Thoracic aorta (tissue), 2 donors: Measurements from ENCODE around the gene HOXD10. TPM values are rescaled to one million over a fixed set of nuclear protein-coding genes. Genes with fewer than 3 reads are reported as not detected.
A peak's percentile ranks its signal among the peaks of the same experiment; 100 is the strongest.

ENCODE experiments used
- ATAC-seq: fragments of 150-250 bp; one replicate; pipeline ENCODE4 v1.8.0; 2017; ENCODE audit warnings: low read depth; ENCODE audit not compliant: insufficient number of reproducible peaks, low FRiP score
- DNase-seq: peaks from one replicate; pipeline ENCODE4 v3.0.0-alpha.2; 2020; ENCODE audit warnings: low spot score
- H3K27ac ChIP-seq, 2 donors: fragments of 200-600 bp; sonication (generic); 1 replicate in 1 of 2; 2 replicates in 1 of 2; pipeline ENCODE4 v1.5.1; 2016; ENCODE audit warnings: mild to moderate bottlenecking in 2 of 2, moderate library complexity in 2 of 2
- H3K27me3 ChIP-seq: fragments of 200-600 bp; sonication (generic); replicated peaks from 2 replicates; pipeline ENCODE4 v1.6.0; 2016; ENCODE audit warnings: mild to moderate bottlenecking; ENCODE audit not compliant: insufficient read depth
- H3K36me3 ChIP-seq: fragments of 200-600 bp; sonication (generic); one replicate; pipeline ENCODE4 v1.5.1; 2016
- H3K4me1 ChIP-seq, 2 donors: fragments of 200-600 bp; sonication (generic); 1 replicate in 1 of 2; 2 replicates in 1 of 2; pipeline versions ENCODE4 v1.5.1 to v1.6.0; 2016; ENCODE audit warnings: low read depth in 2 of 2, mild to moderate bottlenecking in 1 of 2; ENCODE audit not compliant: control insufficient read depth in 1 of 2
- H3K4me3 ChIP-seq: fragments of 200-600 bp; sonication (generic); 2 replicates; pipeline ENCODE4 v1.5.1; 2016; ENCODE audit warnings: mild to moderate bottlenecking
- H3K9me3 ChIP-seq: fragments of 200-600 bp; sonication (generic); 2 replicates; pipeline ENCODE4 v1.5.1; 2016
- CTCF ChIP-seq: fragments of 200-600 bp; sonication (generic); IDR thresholded peaks from one replicate; pipeline ENCODE4 v1.5.1; 2019; ENCODE audit warnings: antibody characterized with exemption
- total RNA-seq, 2 donors: library from RNA; depleted of rRNA; stranded (reverse); fragments of >200 nt; gene quantifications; one replicate each; pipeline versions ENCODE4 v1.1.0 to v1.2.3, GENCODE V29; 2016

HOXD10 gene
- total RNA-seq, 2 donors from 2014 or later: not detected

GRCh38 chr2:176155356-176156044, 38.9 kb downstream of the HOXD10 start:
- H3K27ac ChIP-seq: no peak overlapping the region
- H3K27me3 ChIP-seq: no peaks in the 10 kb centered on the region
- H3K9me3 ChIP-seq: no peaks in the 10 kb centered on the region
- ATAC-seq (no peak), DNase-seq (no peak)
- TF ChIP-seq CTCF: no peak
- H3K36me3 ChIP-seq: peaks cover 9% of the 10 kb centered on the region
- peaks cover 3 to 13% of the 10 kb centered on the region in 2 donors for H3K4me1 ChIP-seq
- no peak overlapping the region for H3K4me3 ChIP-seq

GRCh38 chr2:176156301-176156806, 39.8 kb downstream of the HOXD10 start:
- no peak overlapping the region for H3K4me3 ChIP-seq
- H3K9me3 ChIP-seq: no peaks in the 10 kb centered on the region
- peaks cover 9% of the 10 kb centered on the region for H3K36me3 ChIP-seq
- no peak for ATAC-seq
- no peak overlapping the region for H3K27ac ChIP-seq
- no peak for TF ChIP-seq CTCF
- DNase-seq: no peak
- peaks cover 3 to 21% of the 10 kb centered on the region in 2 donors for H3K4me1 ChIP-seq
- H3K27me3 ChIP-seq: no peaks in the 10 kb centered on the region

- H3K36me3 ChIP-seq: peaks cover 9% of the 10 kb centered on the region
- H3K9me3 ChIP-seq: no peaks in the 10 kb centered on the region
- H3K27me3 ChIP-seq: no peaks in the 10 kb centered on the region
- peak within 1 kb of the TSS; percentile 12 for H3K4me3 ChIP-seq
- peaks cover 3 to 27% of the 10 kb centered on the region in 2 donors for H3K4me1 ChIP-seq
- ATAC-seq: no peak
- no peak within 1 kb of the TSS for H3K27ac ChIP-seq
- DNase-seq: no peak
- no peak for TF ChIP-seq CTCF
Observed at GRCh38 chr2:176156807-176157498, 40.4 kb downstream of the HOXD10 start, which contains the start of gene HOXD3. Gene HOXD3, plus strand, starts transcription at chr2:176157307. Its CDS starts 11,808 bp downstream, at chr2:176169115.

GRCh38 chr2:176157499-176158185, 41.1 kb downstream of the HOXD10 start:
- H3K27me3 ChIP-seq: no peaks in the 10 kb centered on the region

More at GRCh38 chr2:176157499-176158185, 41.1 kb downstream of the HOXD10 start:
- DNase-seq (no peak), ATAC-seq (no peak)
- H3K4me3 ChIP-seq: peak overlapping the region; percentile 12
- TF ChIP-seq CTCF: no peak
- peaks cover 3 to 30% of the 10 kb centered on the region in 2 donors for H3K4me1 ChIP-seq
- peaks cover 6% of the 10 kb centered on the region for H3K36me3 ChIP-seq
- no peaks in the 10 kb centered on the region for H3K9me3 ChIP-seq
- no peak overlapping the region for H3K27ac ChIP-seq
